Activated CD4-positive, alpha-beta T cell treated with anti-CD3 and anti-CD28 coated beads for 36 hours (primary cell): ENCODE data around the gene MYH7. TPM values are rescaled to one million over a fixed set of nuclear protein-coding genes. Genes with fewer than 3 reads are reported as not detected.

Source experiments
- ATAC-seq: fragments of 200-7000 bp; cut with Tn5 transposase; one replicate; pipeline ENCODE4 v1.10.0; 2021; ENCODE audit warnings: mild to moderate bottlenecking, moderate library complexity
- CTCF ChIA-PET: fragments of 350-600 bp; sonication (Branson Sonifier 250); formaldehyde crosslinking; loops from one replicate; lab custom pipeline; 2021; ENCODE audit warnings: antibody characterized with exemption; lab: Charles Lee
- POLR2A ChIA-PET: fragments of 350-600 bp; sonication (Branson Sonifier 250); formaldehyde crosslinking; loops from one replicate; lab custom pipeline; 2021; ENCODE audit warnings: antibody characterized with exemption, inconsistent platforms; lab: Charles Lee
- DNase-seq: peaks from one replicate; pipeline ENCODE4 v3.0.0-alpha.2; 2020
- H3K27ac Mint-ChIP-seq: one replicate; pipeline ENCODE4 v1.8.0; 2021; ENCODE audit warnings: mixed read lengths
- H3K27me3 Mint-ChIP-seq: one replicate; pipeline ENCODE4 v1.8.0; 2021; ENCODE audit warnings: mixed read lengths
- H3K36me3 Mint-ChIP-seq: one replicate; pipeline ENCODE4 v1.8.0; 2021; ENCODE audit warnings: low read depth, mixed read lengths
- H3K4me1 Mint-ChIP-seq: one replicate; pipeline ENCODE4 v1.8.0; 2021; ENCODE audit warnings: mixed read lengths
- H3K4me3 Mint-ChIP-seq: one replicate; pipeline ENCODE4 v1.8.0; 2021; ENCODE audit warnings: mild to moderate bottlenecking, moderate library complexity, mixed read lengths
- H3K9me3 Mint-ChIP-seq: one replicate; pipeline ENCODE4 v1.8.0; 2021; ENCODE audit warnings: low read depth, mixed read lengths
- intact Hi-C, 2 experiments: fragments of 100-400 bp; cut with DNase I in 1 of 2; cut with micrococcal nuclease in 1 of 2; formaldehyde crosslinking; loops; one replicate each; pipeline versions ENCODE4 v1.14.2 to v1.15.1; 2022 to 2024; cut with DNase I, micrococcal nuclease
- total RNA-seq, 2 experiments: library from RNA; stranded (reverse); gene quantifications; one replicate each; pipeline ENCODE4 v1.2.3, GENCODE V29; 2021

Gene MYH7
- total RNA-seq, 2 experiments from 2014 or later = 0.05 to 0.07 TPM

DNA sequence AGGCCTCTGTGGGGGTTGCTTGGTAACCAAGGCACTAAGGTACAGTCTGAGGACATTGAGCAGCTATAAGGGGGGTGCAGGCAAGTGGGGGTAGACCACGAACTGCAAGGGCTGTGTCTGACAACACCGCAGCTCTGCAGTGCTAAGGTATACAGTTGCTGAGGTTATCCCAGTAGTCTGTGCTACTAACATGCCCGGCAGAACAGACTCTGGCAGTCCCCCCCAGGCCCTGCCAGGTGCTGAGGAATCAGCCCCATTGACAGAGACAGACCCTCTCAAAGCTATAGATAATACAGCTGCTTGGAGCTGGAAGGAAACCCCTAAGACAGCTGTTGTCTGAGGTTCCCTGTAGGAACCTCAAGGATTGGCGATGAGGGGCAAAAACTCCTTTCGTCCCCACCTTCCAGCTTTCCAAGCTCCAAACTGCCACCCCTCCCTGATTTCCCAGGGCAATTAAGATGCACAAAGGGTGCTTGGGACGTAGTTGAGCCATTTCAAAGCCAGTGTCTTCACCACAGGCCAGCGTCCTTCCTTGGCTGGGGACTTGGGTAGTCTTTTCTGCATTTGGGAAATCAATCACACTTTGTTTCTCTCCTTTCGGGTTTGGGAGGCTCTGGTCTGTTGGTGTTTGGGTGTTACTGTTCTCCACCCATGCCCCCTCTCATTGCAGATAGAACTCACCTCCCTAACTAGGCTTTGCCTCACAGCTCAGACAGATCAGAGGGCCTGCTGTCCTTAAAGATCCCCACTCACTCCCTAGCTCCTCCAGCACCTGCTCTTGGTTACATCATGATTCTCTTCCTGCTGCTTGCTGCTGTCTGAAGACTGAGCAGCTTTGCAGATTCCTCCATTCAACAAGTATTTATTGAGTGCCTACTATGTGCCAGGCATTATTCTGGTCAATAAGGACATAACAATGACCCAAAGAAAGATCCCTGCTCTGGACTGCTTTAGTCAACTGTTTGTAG, 2.0 kb upstream of the MYH7 start:
- intact Hi-C loops = no loop called here
- H3K27ac Mint-ChIP-seq = no peak overlapping the region
- ChIA-PET POLR2A (no interaction called here), CTCF (interaction anchor here (0.6 to 1.4 kb wide), 4 partner anchors 14 to 71 kb away, joined by 3 to 4 read pairs (median 3); no protein-coding TSS in a partner anchor)
- no peaks in the 10 kb centered on the region for H3K27me3 Mint-ChIP-seq
- peaks cover 2% of the 10 kb centered on the region for H3K4me1 Mint-ChIP-seq
- H3K4me3 Mint-ChIP-seq = no peak overlapping the region
- no peak for DNase-seq
- H3K36me3 Mint-ChIP-seq = no peaks in the 10 kb centered on the region
- no peak for ATAC-seq
- no peaks in the 10 kb centered on the region for H3K9me3 Mint-ChIP-seq

DNA sequence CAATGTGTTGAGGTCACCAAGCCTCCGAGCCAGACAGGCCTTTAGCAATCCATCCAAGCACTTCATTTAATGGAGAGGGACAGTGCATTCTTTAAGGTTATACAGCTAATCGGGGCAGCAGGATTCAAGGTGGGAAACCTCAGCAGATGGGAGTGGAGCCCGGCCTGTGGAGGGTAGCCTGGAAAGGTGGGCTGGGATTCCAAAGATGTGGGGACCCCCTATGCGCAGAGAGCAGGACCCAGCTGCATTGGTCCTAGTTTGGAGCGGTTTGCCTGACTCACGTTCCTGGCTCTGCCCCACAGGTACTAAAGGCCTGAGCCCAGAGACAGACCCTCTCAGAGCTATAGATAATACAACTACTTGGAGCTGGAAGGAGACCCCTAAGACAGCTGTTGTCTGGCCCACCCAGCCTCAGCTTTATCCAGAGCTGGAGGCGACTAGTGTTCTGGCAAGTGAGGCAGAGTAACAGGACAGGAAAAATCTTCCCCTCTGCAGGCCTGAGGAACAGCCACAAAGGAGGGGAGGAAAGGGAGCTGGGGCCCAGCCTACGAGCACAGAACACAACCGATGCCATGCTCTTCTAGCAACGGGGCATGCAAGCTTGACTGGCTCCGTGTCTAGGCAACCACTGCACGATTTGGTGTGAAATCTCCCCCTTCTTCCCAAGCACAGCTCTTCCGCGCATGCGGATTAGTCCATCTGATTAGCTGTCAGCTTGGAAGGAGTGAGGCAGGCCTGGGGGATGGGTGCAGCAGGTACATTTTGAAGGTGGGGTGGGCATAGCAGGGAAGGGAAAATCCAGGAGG, 1.1 kb upstream of the MYH7 start:
- intact Hi-C loops = no loop called here
- Mint-ChIP-seq H3K9me3 (no peaks in the 10 kb centered on the region), H3K36me3 (no peaks in the 10 kb centered on the region), H3K27ac (no peak overlapping the region), H3K27me3 (no peaks in the 10 kb centered on the region), H3K4me3 (no peak overlapping the region), H3K4me1 (peaks cover 2% of the 10 kb centered on the region)
- ATAC-seq = no peak
- ChIA-PET POLR2A (no interaction called here), CTCF (interaction anchor here (0.6 to 1.4 kb wide), 4 partner anchors 11 to 72 kb away, joined by 3 to 4 read pairs (median 4); no protein-coding TSS in a partner anchor)
- DNase-seq = no peak

- intact Hi-C loops = no loop called here
- Mint-ChIP-seq H3K4me3 (no peak overlapping the region), H3K27ac (no peak overlapping the region), H3K9me3 (no peaks in the 10 kb centered on the region), H3K27me3 (peaks cover 2% of the 10 kb centered on the region), H3K36me3 (no peaks in the 10 kb centered on the region), H3K4me1 (peaks cover 2% of the 10 kb centered on the region)
- ChIA-PET POLR2A (no interaction called here), CTCF (no interaction called here)
- ATAC-seq (no peak), DNase-seq (no peak)
Measured at GRCh38 chr14:23434488-23435222, 805 bp downstream of the MYH7 start.

GRCh38 chr14:23433457-23433856, 2.0 kb downstream of the MYH7 start:
- POLR2A ChIA-PET = no interaction called here
- no peak overlapping the region for H3K4me3 Mint-ChIP-seq
- ATAC-seq (no peak), DNase-seq (no peak)
- no peak overlapping the region for H3K27ac Mint-ChIP-seq
- no peaks in the 10 kb centered on the region for H3K9me3 Mint-ChIP-seq
- H3K36me3 Mint-ChIP-seq = no peaks in the 10 kb centered on the region
- H3K4me1 Mint-ChIP-seq = peaks cover 2% of the 10 kb centered on the region
- H3K27me3 Mint-ChIP-seq = peaks cover 2% of the 10 kb centered on the region
- intact Hi-C loops = no loop called here
- CTCF ChIA-PET = interaction anchor here (0.7 kb wide), 1 partner anchor 114 kb away, joined by 3 read pairs; no protein-coding TSS in a partner anchor

DNA sequence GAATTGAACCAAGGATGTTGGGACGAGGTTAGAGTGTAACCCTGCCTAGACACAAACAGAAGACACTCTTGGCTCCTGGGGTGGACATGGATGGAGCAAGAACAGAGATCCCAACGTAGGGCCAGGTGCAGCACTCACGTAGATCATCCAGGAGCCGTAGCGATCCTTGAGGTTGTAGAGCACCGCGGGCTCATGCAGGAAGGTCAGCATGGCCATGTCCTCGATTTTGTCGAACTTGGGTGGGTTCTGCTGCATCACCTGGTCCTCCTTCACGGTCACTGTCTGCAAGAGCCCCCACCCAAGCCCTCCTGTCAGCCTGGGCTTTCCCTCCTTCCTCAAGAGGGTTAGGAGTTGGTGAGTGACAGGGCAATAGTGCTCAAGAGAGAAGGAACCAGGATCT, 2.5 kb downstream of the MYH7 start:
- Mint-ChIP-seq H3K27me3 (peaks cover 2% of the 10 kb centered on the region), H3K27ac (no peak overlapping the region), H3K9me3 (no peaks in the 10 kb centered on the region), H3K4me1 (no peaks in the 10 kb centered on the region), H3K4me3 (no peak overlapping the region), H3K36me3 (no peaks in the 10 kb centered on the region)
- CTCF ChIA-PET = no interaction called here
- intact Hi-C loops = no loop called here
- ATAC-seq = no peak
- no peak for DNase-seq
- POLR2A ChIA-PET = no interaction called here

DNA sequence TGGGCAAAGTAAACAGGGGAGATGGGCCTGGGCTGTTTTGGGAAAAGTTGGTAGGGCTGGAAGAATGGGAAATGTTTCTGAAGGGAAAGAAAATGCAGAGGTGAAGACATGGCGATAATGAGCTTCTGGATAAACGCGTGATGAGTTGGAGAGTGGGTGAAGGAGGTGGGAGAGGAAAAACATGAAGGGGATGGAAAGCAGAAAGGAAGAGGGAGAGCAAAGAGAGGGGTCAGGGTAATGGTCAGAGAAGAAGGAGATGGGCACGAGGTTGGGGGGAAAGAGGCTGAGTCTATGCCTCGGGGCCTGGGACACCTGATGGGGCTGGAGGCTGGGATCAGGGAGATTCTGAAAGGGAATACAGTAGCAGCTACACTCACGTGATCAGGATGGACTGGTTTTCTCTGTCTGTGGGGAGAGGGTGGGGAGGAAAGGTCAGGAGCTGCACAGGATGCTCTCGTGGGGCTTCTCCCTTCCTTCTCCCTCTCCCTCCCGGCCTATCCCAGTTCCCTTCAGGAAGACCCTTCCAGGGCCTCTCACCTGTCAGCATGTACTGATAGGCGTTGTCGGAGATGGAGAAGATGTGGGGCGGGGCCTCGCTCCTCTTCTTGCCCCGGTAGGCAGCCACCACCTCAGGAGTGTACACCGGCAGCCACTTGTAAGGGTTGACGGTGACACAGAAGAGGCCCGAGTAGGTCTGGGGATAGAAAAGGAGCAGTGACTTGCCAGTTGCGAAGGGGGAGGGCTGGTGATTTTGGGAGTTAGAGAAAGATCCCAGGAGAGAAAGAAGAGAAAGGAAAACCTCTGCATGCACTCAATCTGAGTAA, 3.1 kb downstream of the MYH7 start:
- ChIA-PET CTCF (interaction anchor here (0.6 kb wide), 1 partner anchor 63 kb away, joined by 4 read pairs; no protein-coding TSS in a partner anchor), POLR2A (no interaction called here)
- no peak overlapping the region for H3K4me3 Mint-ChIP-seq
- DNase-seq (no peak), ATAC-seq (no peak)
- intact Hi-C loops = no loop called here
- no peaks in the 10 kb centered on the region for H3K36me3 Mint-ChIP-seq
- H3K27me3 Mint-ChIP-seq = peaks cover 2% of the 10 kb centered on the region
- no peak overlapping the region for H3K27ac Mint-ChIP-seq
- H3K9me3 Mint-ChIP-seq = no peaks in the 10 kb centered on the region
- H3K4me1 Mint-ChIP-seq = no peaks in the 10 kb centered on the region

DNA sequence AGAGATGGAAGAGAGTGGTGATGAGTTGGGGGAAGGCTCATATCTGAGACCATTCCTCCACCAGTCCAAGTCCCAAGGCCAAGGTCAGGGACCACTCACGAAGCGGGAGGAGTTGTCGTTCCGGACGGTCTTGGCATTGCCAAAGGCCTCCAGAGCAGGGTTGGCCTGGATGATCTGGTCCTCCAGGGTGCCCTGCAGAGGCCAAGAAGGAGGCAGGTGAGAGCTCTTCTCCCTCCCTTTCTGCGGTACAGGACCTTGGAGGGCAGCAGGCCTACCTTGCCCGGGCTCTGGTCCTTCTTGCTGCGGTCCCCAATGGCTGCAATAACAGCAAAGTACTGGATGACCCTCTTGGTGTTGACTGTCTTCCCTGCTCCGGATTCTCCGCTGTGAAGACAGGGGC, 4.0 kb downstream of the MYH7 start:
- no peak overlapping the region for H3K27ac Mint-ChIP-seq
- peaks cover 2% of the 10 kb centered on the region for H3K27me3 Mint-ChIP-seq

DNA sequence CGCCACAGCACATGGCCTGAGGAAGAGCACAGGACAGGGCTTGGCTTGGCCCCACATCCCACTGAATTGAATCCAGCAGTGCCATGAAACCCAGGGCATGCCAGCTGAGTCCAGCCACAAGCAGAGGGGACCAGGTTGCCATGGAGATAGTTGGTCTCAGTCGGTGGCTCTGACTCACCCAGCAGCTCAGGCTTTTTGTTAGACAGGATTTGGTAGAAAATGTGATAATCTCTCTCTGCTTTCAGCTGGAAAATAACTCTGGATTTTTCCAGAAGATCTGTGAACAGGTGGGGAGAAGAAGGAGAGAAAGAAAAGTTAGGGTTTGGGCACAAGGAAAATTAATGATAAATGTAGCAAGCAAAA, 4.8 kb downstream of the MYH7 start:
- peaks cover 2% of the 10 kb centered on the region for H3K27me3 Mint-ChIP-seq
- H3K9me3 Mint-ChIP-seq = no peaks in the 10 kb centered on the region
- intact Hi-C loops = no loop called here
- ChIA-PET CTCF (interaction anchor here (1.2 kb wide), 2 partner anchors 11 to 51 kb away, joined by 3 to 4 read pairs; no protein-coding TSS in a partner anchor), POLR2A (interaction anchor here (0.6 kb wide), 1 partner anchor 187 kb away, joined by 3 read pairs; no protein-coding TSS in a partner anchor)
- H3K36me3 Mint-ChIP-seq = no peaks in the 10 kb centered on the region
- H3K27ac Mint-ChIP-seq = no peak overlapping the region
- no peak overlapping the region for H3K4me3 Mint-ChIP-seq
- no peak for ATAC-seq
- H3K4me1 Mint-ChIP-seq = no peaks in the 10 kb centered on the region
- DNase-seq = no peak

More for the DNA sequence above, 4.0 kb downstream of the MYH7 start:
- CTCF ChIA-PET = interaction anchor here (0.6 to 1.2 kb wide), 3 partner anchors 10 to 63 kb away, joined by 3 to 4 read pairs (median 3); no protein-coding TSS in a partner anchor
- no peaks in the 10 kb centered on the region for H3K9me3 Mint-ChIP-seq
- ATAC-seq (no peak), DNase-seq (no peak)
- POLR2A ChIA-PET = no interaction called here
- no peak overlapping the region for H3K4me3 Mint-ChIP-seq
- no peaks in the 10 kb centered on the region for H3K4me1 Mint-ChIP-seq
- no peaks in the 10 kb centered on the region for H3K36me3 Mint-ChIP-seq
- intact Hi-C loops = no loop called here

GRCh38 chr14:23430016-23430722, 5.3 kb downstream of the MYH7 start:
- ATAC-seq = no peak
- no peaks in the 10 kb centered on the region for H3K36me3 Mint-ChIP-seq

More at GRCh38 chr14:23430016-23430722, 5.3 kb downstream of the MYH7 start:
- ChIA-PET POLR2A (interaction anchor here (0.6 kb wide), 1 partner anchor 187 kb away, joined by 3 read pairs; no protein-coding TSS in a partner anchor), CTCF (interaction anchor here (1.2 kb wide), 1 partner anchor 50 kb away, joined by 4 read pairs; no protein-coding TSS in a partner anchor)
- Mint-ChIP-seq H3K9me3 (no peaks in the 10 kb centered on the region), H3K27me3 (peaks cover 2% of the 10 kb centered on the region), H3K4me1 (no peaks in the 10 kb centered on the region), H3K27ac (no peak overlapping the region), H3K4me3 (no peak overlapping the region)
- DNase-seq = no peak
- intact Hi-C loops = no loop called here
